ENCODE results near the gene PHACTR3. TPM values are rescaled to one million over a fixed set of nuclear protein-coding genes. Genes with fewer than 3 reads are reported as not detected.

Gene PHACTR3
- total RNA-seq, 1 donor, result not detected

- H3K4me3 ChIP-seq (ENCODE audit: low read depth, low read length), result no peak overlapping the region
- no peak for TF ChIP-seq CTCF (IDR thresholded peaks at IDR 0.05; ENCODE audit: insufficient read depth, low read depth, low read length)
- DNase-seq (ENCODE audit: low read depth), result no peak
Observed at GRCh38 chr20:59680148-59680650, 75.9 kb downstream of the PHACTR3 start.

GRCh38 chr20:59680852-59681251, 76.5 kb downstream of the PHACTR3 start:
- TF ChIP-seq CTCF (IDR thresholded peaks at IDR 0.05; ENCODE audit: insufficient read depth, low read depth, low read length), result no peak

GRCh38 chr20:59682603-59683002, 78.3 kb downstream of the PHACTR3 start:
- no peak overlapping the region for H3K4me3 ChIP-seq (ENCODE audit: low read depth, low read length)
- TF ChIP-seq CTCF (IDR thresholded peaks at IDR 0.05; ENCODE audit: insufficient read depth, low read depth, low read length), result no peak
- no peak for DNase-seq (ENCODE audit: low read depth)

More at GRCh38 chr20:59680852-59681251, 76.5 kb downstream of the PHACTR3 start:
- DNase-seq (ENCODE audit: low read depth), result no peak
- no peak overlapping the region for H3K4me3 ChIP-seq (ENCODE audit: low read depth, low read length)

- TF ChIP-seq CTCF (IDR thresholded peaks at IDR 0.05; ENCODE audit: insufficient read depth, low read depth, low read length), result no peak
- no peak overlapping the region for H3K4me3 ChIP-seq (ENCODE audit: low read depth, low read length)
- no peak for DNase-seq (ENCODE audit: low read depth)
Observed at GRCh38 chr20:59683181-59683580, 78.8 kb downstream of the PHACTR3 start.

GRCh38 chr20:59684685-59685242, 80.4 kb downstream of the PHACTR3 start:
- DNase-seq (ENCODE audit: low read depth), result no peak
- H3K4me3 ChIP-seq (ENCODE audit: low read depth, low read length), result no peak overlapping the region
- no peak for TF ChIP-seq CTCF (IDR thresholded peaks at IDR 0.05; ENCODE audit: insufficient read depth, low read depth, low read length)

GRCh38 chr20:59686404-59687346, 82.3 kb downstream of the PHACTR3 start:
- no peak for DNase-seq (ENCODE audit: low read depth)
- no peak for TF ChIP-seq CTCF (IDR thresholded peaks at IDR 0.05; ENCODE audit: insufficient read depth, low read depth, low read length)

More at GRCh38 chr20:59686404-59687346, 82.3 kb downstream of the PHACTR3 start:
- no peak overlapping the region for H3K4me3 ChIP-seq (ENCODE audit: low read depth, low read length)

Measured in fibroblast of villous mesenchyme (primary cell).